H1 (cell line): Measurements from ENCODE around the gene DDX3Y. TPM values are rescaled to one million over a fixed set of nuclear protein-coding genes. Genes with fewer than 3 reads are reported as not detected.

ENCODE experiments used
- CTCF ChIA-PET: fragments of 300-600 bp; sonication (Branson Sonifier 250); formaldehyde crosslinking; loops from one replicate; lab custom pipeline; 2021; ENCODE audit not compliant: partially characterized antibody; lab: Charles Lee
- POLR2A ChIA-PET: fragments of 300-600 bp; sonication (Branson Sonifier 250); formaldehyde crosslinking; loops from one replicate; lab custom pipeline; 2021; ENCODE audit warnings: inconsistent platforms; ENCODE audit not compliant: partially characterized antibody; lab: Charles Lee
- DNase-seq, 2 experiments: peaks; one replicate each; pipeline versions ENCODE4 v3.0.0 to v3.0.0-alpha.2; 2010 to 2022; ENCODE audit warnings: low spot score in 2 of 2, low read depth in 1 of 2, mixed read lengths in 1 of 2
- FAIRE-seq: peaks from 2 replicates; lab custom pipeline; 2011; peaks lifted over from hg19 to GRCh38; lab: Jason Lieb, UNC
- H2AFZ ChIP-seq: 2 replicates; pipeline ENCODE4 v1.8.1; 2012; ENCODE audit warnings: low read length, inconsistent platforms
- H2AK5ac ChIP-seq: 2 replicates; pipeline ENCODE4 v1.6.1; 2013; ENCODE audit warnings: low read depth, low read length
- H2BK120ac ChIP-seq: replicated peaks from 2 replicates; pipeline ENCODE3; 2013; ENCODE audit warnings: low read depth, low read length, inconsistent platforms
- H2BK12ac ChIP-seq: 2 replicates; pipeline ENCODE4 v1.6.1; 2013; ENCODE audit warnings: low read depth, low read length
- H2BK15ac ChIP-seq: 2 replicates; pipeline ENCODE4 v1.6.1; 2013; ENCODE audit warnings: low read length
- H2BK20ac ChIP-seq: 2 replicates; pipeline ENCODE4 v1.6.1; 2013; ENCODE audit warnings: low read length
- H2BK5ac ChIP-seq: 2 replicates; pipeline ENCODE4 v1.6.1; 2013; ENCODE audit warnings: low read depth, low read length
- H3K14ac ChIP-seq: 2 replicates; pipeline ENCODE4 v1.6.1; 2013; ENCODE audit warnings: inconsistent platforms; ENCODE audit not compliant: insufficient read length
- H3K18ac ChIP-seq: 2 replicates; pipeline ENCODE4 v1.6.1; 2013; ENCODE audit warnings: low read length; ENCODE audit errors: extremely low read depth
- H3K23ac ChIP-seq: 2 replicates; pipeline ENCODE4 v1.6.1; 2013; ENCODE audit warnings: inconsistent platforms; ENCODE audit not compliant: insufficient read length
- H3K23me2 ChIP-seq: 2 replicates; pipeline ENCODE4 v1.6.1; 2013; ENCODE audit warnings: low read depth, low read length
- H3K27ac ChIP-seq: 2 replicates; pipeline ENCODE4 v1.6.1; 2011; ENCODE audit warnings: low read depth, low read length, inconsistent platforms
- H3K27me3 ChIP-seq, 4 experiments: replicated peaks in 1 of 4; 1 replicate in 1 of 4; 2 replicates in 3 of 4; pipeline versions ENCODE4 v1.6.1 to v1.8.1; 2011 to 2013; ENCODE audit warnings: low read length in 3 of 4, mild to moderate bottlenecking in 3 of 4, inconsistent platforms in 2 of 4, mixed read lengths in 2 of 4, moderate library complexity in 1 of 4; ENCODE audit not compliant: control insufficient read depth in 3 of 4, insufficient read depth in 3 of 4; ENCODE audit errors: extremely low read depth in 1 of 4
- H3K36me3 ChIP-seq, 4 experiments: 2 replicates each; pipeline versions ENCODE4 v1.6.1 to v1.8.1; 2011 to 2013; ENCODE audit warnings: mild to moderate bottlenecking in 4 of 4, low read length in 3 of 4, moderate library complexity in 2 of 4, control low read depth in 1 of 4, inconsistent platforms in 1 of 4; ENCODE audit not compliant: insufficient read depth in 4 of 4, control insufficient read depth in 2 of 4
- H3K4ac ChIP-seq: replicated peaks from 2 replicates; pipeline ENCODE3; 2013; ENCODE audit warnings: low read length, low read depth, mixed read lengths, inconsistent platforms; ENCODE audit not compliant: insufficient read length
- H3K4me1 ChIP-seq, 4 experiments: replicated peaks in 1 of 4; 1 replicate in 1 of 4; 2 replicates in 3 of 4; pipeline versions ENCODE4 v1.6.1 to v1.8.1; 2011 to 2013; ENCODE audit warnings: low read length in 3 of 4, inconsistent platforms in 2 of 4, mixed read lengths in 1 of 4; ENCODE audit not compliant: insufficient read depth in 4 of 4, control insufficient read depth in 3 of 4
- H3K4me2 ChIP-seq, 2 experiments: 2 replicates each; pipeline versions ENCODE4 v1.6.1 to v1.8.1; 2011 to 2013; ENCODE audit warnings: low read depth in 2 of 2, low read length in 2 of 2, control low read depth in 1 of 2, inconsistent platforms in 1 of 2, mild to moderate bottlenecking in 1 of 2; ENCODE audit not compliant: insufficient read depth in 1 of 2
- H3K4me3 ChIP-seq, 4 experiments: fragments of 200-600, 300-600 bp in 1 of 4; sonication (generic), shearing (Covaris generic), sonication (Bioruptor Twin) in 1 of 4; 2 replicates each; pipeline versions ENCODE4 v1.5.1 to v1.8.1; 2011 to 2016; ENCODE audit warnings: low read length in 4 of 4, low read depth in 3 of 4, control low read depth in 2 of 4, inconsistent platforms in 2 of 4, mild to moderate bottlenecking in 2 of 4, mixed read lengths in 1 of 4, moderate library complexity in 1 of 4; ENCODE audit not compliant: insufficient read depth in 2 of 4; ENCODE audit errors: extremely low read depth in 1 of 4
- H3K56ac ChIP-seq: replicated peaks from 2 replicates; pipeline ENCODE3; 2013; ENCODE audit warnings: low read depth, mild to moderate bottlenecking, mixed read lengths, low read length, inconsistent platforms; ENCODE audit not compliant: insufficient read length
- H3K79me1 ChIP-seq: 2 replicates; pipeline ENCODE4 v1.6.1; 2013; ENCODE audit warnings: low read depth, low read length, control low read depth
- H3K79me2 ChIP-seq, 2 experiments: 2 replicates each; pipeline versions ENCODE4 v1.6.1 to v1.8.1; 2012 to 2013; ENCODE audit warnings: low read length in 2 of 2, mild to moderate bottlenecking in 2 of 2, inconsistent platforms in 1 of 2; ENCODE audit not compliant: insufficient read depth in 2 of 2, control insufficient read depth in 1 of 2
- H3K9ac ChIP-seq, 4 experiments: replicated peaks in 1 of 4; 1 replicate in 1 of 4; 2 replicates in 3 of 4; pipeline versions ENCODE4 v1.6.1 to v1.8.1; 2011 to 2013; ENCODE audit warnings: low read depth in 3 of 4, low read length in 3 of 4, control low read depth in 2 of 4, mild to moderate bottlenecking in 2 of 4, moderate library complexity in 2 of 4, inconsistent platforms in 1 of 4; ENCODE audit errors: extremely low read depth in 1 of 4
- H3K9me3 ChIP-seq, 2 experiments: 2 replicates each; pipeline versions ENCODE4 v1.6.1 to v1.8.1; 2012 to 2013; ENCODE audit warnings: mild to moderate bottlenecking in 2 of 2, moderate library complexity in 2 of 2, control low read depth in 1 of 2, inconsistent platforms in 1 of 2, low read depth in 1 of 2, low read length in 1 of 2, mixed read lengths in 1 of 2; ENCODE audit not compliant: insufficient read depth in 2 of 2
- H4K20me1 ChIP-seq, 2 experiments: replicated peaks in 1 of 2; 2 replicates each; pipeline versions ENCODE3 to v1.8.1; 2011 to 2013; ENCODE audit warnings: inconsistent platforms in 2 of 2, low read length in 2 of 2, mild to moderate bottlenecking in 1 of 2; ENCODE audit not compliant: insufficient read depth in 2 of 2, control insufficient read depth in 1 of 2
- H4K5ac ChIP-seq: 2 replicates; pipeline ENCODE4 v1.6.1; 2013; ENCODE audit warnings: low read length, low read depth, mixed read lengths, inconsistent platforms; ENCODE audit not compliant: insufficient read length
- H4K8ac ChIP-seq: 2 replicates; pipeline ENCODE4 v1.8.0; 2013; ENCODE audit warnings: mild to moderate bottlenecking, moderate library complexity, low read length, inconsistent platforms; ENCODE audit not compliant: insufficient read depth; ENCODE audit errors: extremely low read depth
- H4K91ac ChIP-seq: replicated peaks from 2 replicates; pipeline ENCODE3; 2013; ENCODE audit warnings: low read length, mixed read lengths, inconsistent platforms; ENCODE audit not compliant: insufficient read length
- CEBPB ChIP-seq: IDR thresholded peaks from 2 replicates; pipeline ENCODE4 v1.6.1; 2012; ENCODE audit warnings: low read depth, low read length
- EGR1 ChIP-seq: IDR thresholded peaks from 2 replicates; pipeline ENCODE4 v1.6.1; 2011; ENCODE audit warnings: low read depth, low read length, borderline replicate concordance
- JUND ChIP-seq: IDR thresholded peaks from 2 replicates; pipeline ENCODE4 v1.6.1; 2011; ENCODE audit warnings: mild to moderate bottlenecking, improper control_type of control experiment, low read length
- KDM1A ChIP-seq: fragments of 200-600, 300-600 bp; sonication (generic); IDR thresholded peaks from 2 replicates; pipeline ENCODE4 v1.7.1; 2016; ENCODE audit warnings: mild to moderate bottlenecking, low read length, borderline replicate concordance
- SIN3A ChIP-seq, 2 experiments: IDR thresholded peaks in 1 of 2; conservative IDR thresholded peaks in 1 of 2; 2 replicates each; pipeline ENCODE4 v1.6.1; 2011 to 2012; ENCODE audit warnings: low read length in 2 of 2, improper control_type of control experiment in 1 of 2, low read depth in 1 of 2, mild to moderate bottlenecking in 1 of 2
- SUZ12 ChIP-seq: fragments of 200-600 bp; sonication (generic); IDR thresholded peaks from 2 replicates; pipeline ENCODE4 v1.6.1; 2012; ENCODE audit warnings: mild to moderate bottlenecking, inconsistent platforms, low read length, moderate library complexity, mixed read lengths
- YY1 ChIP-seq: IDR thresholded peaks from 2 replicates; pipeline ENCODE4 v1.6.1; 2011; ENCODE audit warnings: low read depth, mild to moderate bottlenecking, low read length
- ZNF274 ChIP-seq: IDR thresholded peaks from 2 replicates; pipeline ENCODE4 v1.7.0; 2012; ENCODE audit warnings: low read length, borderline replicate concordance; ENCODE audit errors: extremely low read depth
- WGBS, 2 experiments: shearing (Covaris generic) in 1 of 2; methylation state at CpG; one replicate each; pipeline versions ENCODE4 v1.1.6 to v1.1.7; 2013 to 2015; ENCODE audit warnings: low lambda C conversion rate in 2 of 2, mixed read lengths in 2 of 2, inconsistent platforms in 1 of 2, low coverage in 1 of 2, missing lambda C conversion rate in 1 of 2; ENCODE audit not compliant: insufficient replicate concordance in 2 of 2, insufficient coverage in 1 of 2, insufficient read length in 1 of 2; ENCODE audit errors: extremely low coverage in 1 of 2, missing lambda C conversion rate in 1 of 2; 5-methylcytosine and 5-hydroxymethylcytosine counted together
- polyA plus RNA-seq, 7 experiments: library from polyadenylated mRNA; depleted of rRNA in 3 of 7; stranded (reverse) in 5 of 7; unstranded in 2 of 7; fragments of >200 nt in 5 of 7; fragments of 200-250 nt in 2 of 7; gene quantifications; 1 replicate in 5 of 7; 2 replicates in 1 of 7; 4 replicates in 1 of 7; pipeline versions ENCODE4 v1.2.1 to v1.2.3, GENCODE V29; 2011 to 2013; ENCODE audit warnings: missing spikeins in 2 of 7, mixed read lengths in 2 of 7
- total RNA-seq: library from RNA; stranded (reverse); fragmentation: NEBNext Ultra II Directional; extraction: Animal tissue kit (Norgen Biotek cat#: 25700); gene quantifications from 2 replicates; pipeline ENCODE4 v1.2.1, GENCODE V29; 2021

DDX3Y gene
- total and polyA plus RNA-seq, 2 of the 8 experiments (the other 6 are each of a cell fraction or from before 2014, with no cell fraction given) = 24.5 to 118 TPM

DNA sequence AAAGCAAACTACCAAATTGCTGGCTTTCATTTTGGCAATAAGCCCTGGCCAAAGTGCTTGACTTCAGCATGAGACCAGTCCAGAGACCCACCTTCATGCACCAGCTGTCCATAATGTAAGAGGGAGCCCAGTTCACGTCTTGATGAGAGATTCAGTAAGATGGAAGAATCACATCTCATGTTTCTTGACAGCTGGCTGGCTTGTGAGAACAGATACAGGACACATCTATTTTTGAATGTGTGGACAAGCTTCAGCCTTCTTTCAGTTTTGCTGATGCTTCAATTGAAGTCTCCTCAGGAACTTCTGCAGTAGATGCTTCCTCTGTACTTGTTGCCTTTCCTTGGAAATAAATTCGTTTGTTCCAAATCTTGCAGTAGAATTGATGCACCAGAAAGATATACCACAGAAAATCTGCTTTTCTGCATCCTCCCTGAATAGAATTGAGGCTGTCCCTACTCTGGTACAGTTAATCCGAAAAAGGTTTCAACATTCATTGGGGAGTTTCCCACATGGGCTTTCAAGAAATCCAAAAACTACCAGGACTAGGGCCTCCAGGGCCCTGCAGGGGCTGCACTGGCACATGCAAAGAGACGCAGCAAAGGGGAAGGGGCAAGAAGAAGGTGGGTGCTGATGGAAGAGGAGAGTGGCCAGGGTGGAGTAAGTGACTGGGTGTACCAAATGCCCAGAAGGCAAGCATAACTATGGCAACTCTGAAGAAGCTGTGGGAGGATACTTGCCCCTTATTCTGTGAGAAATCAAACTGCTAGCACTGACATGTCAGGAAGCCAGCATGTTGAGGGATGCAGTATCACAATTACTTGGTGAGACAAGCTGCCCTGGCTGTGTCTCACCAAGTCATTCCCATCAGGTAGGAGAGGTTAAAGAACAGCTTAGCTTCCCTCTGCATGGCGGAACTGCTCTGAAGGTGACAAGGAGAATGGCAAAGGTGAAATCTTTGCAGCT lies 37.3 kb downstream of the DDX3Y start:
- Histone ChIP-seq H3K18ac (no peak overlapping the region), H2BK15ac (no peak overlapping the region), H3K56ac (no peak overlapping the region), H3K79me2 (no peaks in the 10 kb centered on the region), H2AK5ac (no peak overlapping the region), H3K36me3 (no peaks in the 10 kb centered on the region), H3K27me3 (no peaks in the 10 kb centered on the region), H3K23me2 (no peaks in the 10 kb centered on the region), H3K4me3 (no peak overlapping the region), H3K79me1 (no peaks in the 10 kb centered on the region), H2BK5ac (no peak overlapping the region), H2AFZ (no peak overlapping the region), H3K4me1 (no peaks in the 10 kb centered on the region), H3K23ac (no peak overlapping the region), H4K20me1 (no peaks in the 10 kb centered on the region), H3K27ac (no peak overlapping the region), H4K5ac (no peak overlapping the region), H3K4me2 (no peak overlapping the region), H3K9me3 (no peaks in the 10 kb centered on the region), H3K14ac (no peak overlapping the region), H3K4ac (no peak overlapping the region), H2BK120ac (no peak overlapping the region), H3K9ac (no peak overlapping the region), H4K8ac (no peak overlapping the region), H4K91ac (no peak overlapping the region), H2BK20ac (no peak overlapping the region), H2BK12ac (no peak overlapping the region)
- DNase-seq (no peak), FAIRE-seq (no peak)
- ChIA-PET POLR2A (no interaction called here), CTCF (no interaction called here)
- TF ChIP-seq EGR1 = no peak
- no peak for TF ChIP-seq JUND
- no peak for TF ChIP-seq CEBPB
- TF ChIP-seq SUZ12 = no peak
- no peak for TF ChIP-seq YY1
- TF ChIP-seq SIN3A (conservative IDR thresholded peaks at IDR 0.05 in 1 of 2, IDR thresholded peaks at IDR 0.05 in 1 of 2; ENCODE audit: low read depth in 1 of 2, low read length in 2 of 2) = no peak
- no peak for TF ChIP-seq ZNF274
- no peak for TF ChIP-seq KDM1A
- WGBS, 2 experiments = 83% methylated on average over 5 of the region's 5 CpGs; no CpG with 5 or more reads in 1 of the 2 experiments
